HS-27A (cell line): Measurements from ENCODE around the gene SLC15A4.

ENCODE experiments used
- DNase-seq: peaks from one replicate; pipeline ENCODE4 v3.0.0-alpha.2; 2012; ENCODE audit warnings: low read depth, missing footprints

Gene SLC15A4

GRCh38 chr12:128794661-128795529 lies 28.9 kb downstream of the SLC15A4 start:
- DNase-seq: no peak

- DNase-seq: no peak
These were observed 30.1 kb downstream of the SLC15A4 start for GRCh38 chr12:128793701-128794100.

- DNase-seq: no peak
These were observed 30.9 kb downstream of the SLC15A4 start for GRCh38 chr12:128792881-128793280.

- DNase-seq: no peak
These were observed 31.4 kb downstream of the SLC15A4 start for GRCh38 chr12:128792398-128792797.

- no peak for DNase-seq
These were observed 32.1 kb downstream of the SLC15A4 start for GRCh38 chr12:128791395-128792322.

GRCh38 chr12:128790653-128791373 lies 32.9 kb downstream of the SLC15A4 start:
- no peak for DNase-seq

GRCh38 chr12:128790221-128790620 lies 33.5 kb downstream of the SLC15A4 start:
- DNase-seq: no peak

GRCh38 chr12:128789356-128789929 lies 34.3 kb downstream of the SLC15A4 start:
- no peak for DNase-seq

GRCh38 chr12:128787827-128788226 lies 35.9 kb downstream of the SLC15A4 start:
- no peak for DNase-seq

- DNase-seq: no peak
These were observed 36.9 kb downstream of the SLC15A4 start for GRCh38 chr12:128786741-128787391.

- DNase-seq: no peak
These were observed 39.6 kb downstream of the SLC15A4 start for GRCh38 chr12:128784030-128784760.

- no peak for DNase-seq
These were observed 40.6 kb downstream of the SLC15A4 start for GRCh38 chr12:128783129-128783574.

- DNase-seq: no peak
These were observed 43.9 kb downstream of the SLC15A4 start for GRCh38 chr12:128779901-128780300.

- DNase-seq: no peak
These were observed 51.5 kb downstream of the SLC15A4 start for GRCh38 chr12:128772249-128772648.

GRCh38 chr12:128771681-128772080 lies 52.1 kb downstream of the SLC15A4 start:
- DNase-seq: no peak

- no peak for DNase-seq
These were observed 56.2 kb downstream of the SLC15A4 start for GRCh38 chr12:128767518-128767917.

GRCh38 chr12:128766738-128767501 lies 56.8 kb downstream of the SLC15A4 start:
- no peak for DNase-seq

- DNase-seq: no peak
These were observed 60.4 kb downstream of the SLC15A4 start for GRCh38 chr12:128763395-128763794.

- DNase-seq: no peak
These were observed 62.4 kb downstream of the SLC15A4 start for GRCh38 chr12:128761379-128761790.

- no peak for DNase-seq
These were observed 68.2 kb downstream of the SLC15A4 start for GRCh38 chr12:128755566-128755965.
